ENCODE data around the gene TBCD.
A peak's percentile ranks its signal among the peaks of the same experiment; 100 is the strongest.

Gene TBCD

GRCh38 chr17:82872591-82873520 lies 121.0 kb downstream of the TBCD start:
- no peak for DNase-seq

GRCh38 chr17:82873521-82873920 lies 121.7 kb downstream of the TBCD start:
- DNase-seq = no peak

- no peak for DNase-seq
Observed at GRCh38 chr17:82874011-82874835, 122.4 kb downstream of the TBCD start.

GRCh38 chr17:82875407-82875856 lies 123.6 kb downstream of the TBCD start:
- DNase-seq = no peak

- DNase-seq = no peak
Observed at GRCh38 chr17:82876149-82876548, 124.3 kb downstream of the TBCD start.

GRCh38 chr17:82876602-82877379 lies 124.9 kb downstream of the TBCD start:
- no peak for DNase-seq

- no peak for DNase-seq
Observed at GRCh38 chr17:82878527-82878926, 126.7 kb downstream of the TBCD start.

GRCh38 chr17:82879241-82879640 lies 127.4 kb downstream of the TBCD start:
- DNase-seq = no peak

GRCh38 chr17:82880620-82881323 lies 128.9 kb downstream of the TBCD start:
- DNase-seq = no peak

GRCh38 chr17:82881324-82881823 lies 129.5 kb downstream of the TBCD start:
- no peak for DNase-seq

GRCh38 chr17:82881900-82882714 lies 130.2 kb downstream of the TBCD start:
- DNase-seq = no peak

- DNase-seq = peak; percentile 50 to 57
Observed at GRCh38 chr17:82882715-82883418, 131.0 kb downstream of the TBCD start.

GRCh38 chr17:82883419-82884031 lies 131.7 kb downstream of the TBCD start:
- DNase-seq = no peak

GRCh38 chr17:82884341-82884969 lies 132.6 kb downstream of the TBCD start:
- DNase-seq = no peak

- DNase-seq = no peak
Observed at GRCh38 chr17:82884970-82885353, 133.1 kb downstream of the TBCD start.

GRCh38 chr17:82887255-82888164 lies 135.6 kb downstream of the TBCD start:
- no peak for DNase-seq

GRCh38 chr17:82888583-82889495 lies 137.0 kb downstream of the TBCD start:
- no peak for DNase-seq
